ENCODE data around the gene EXOC3L1.

The EXOC3L1 gene

GRCh38 chr16:67213197-67214019 lies 23.5 kb upstream of the EXOC3L1 start:
- no peak for DNase-seq

DNA sequence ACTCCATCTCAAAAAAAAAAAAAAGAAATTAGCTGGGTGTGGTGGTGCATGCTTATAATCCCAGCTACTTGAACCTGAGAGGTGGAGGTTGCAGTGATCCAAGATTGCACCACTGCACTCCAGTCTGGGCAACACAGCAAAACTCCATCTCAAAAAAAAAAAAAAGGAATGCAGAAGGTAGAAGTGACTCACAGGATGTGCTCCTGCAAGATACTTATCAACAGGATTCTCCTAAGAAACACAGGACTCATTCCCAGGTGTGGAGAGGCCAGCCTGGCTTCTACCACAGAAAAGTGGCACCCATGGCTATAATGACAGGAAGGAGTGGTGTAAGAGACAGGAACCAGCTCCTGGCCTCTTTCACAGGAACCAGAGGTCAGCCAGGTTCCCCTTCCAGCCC lies 22.8 kb upstream of the EXOC3L1 start:
- no peak for DNase-seq

DNA sequence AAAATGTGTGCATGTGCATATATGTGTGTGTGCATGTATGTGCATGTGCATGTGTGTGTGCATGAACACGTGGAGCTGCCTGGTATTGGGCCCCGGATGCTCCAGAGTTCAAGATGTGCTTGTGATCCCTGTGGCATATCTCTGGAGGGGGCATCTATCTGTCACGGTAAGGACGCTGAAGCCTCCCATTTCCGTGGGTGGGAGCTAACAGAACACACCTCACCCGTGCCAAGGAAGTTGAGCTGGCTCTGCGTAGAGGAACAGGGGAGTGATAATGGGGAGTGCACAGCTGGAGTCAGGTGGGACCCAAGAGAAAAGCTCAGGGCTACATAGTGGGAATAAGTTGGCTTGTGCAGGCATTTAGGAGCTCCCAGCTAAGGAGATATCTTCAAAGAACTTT lies 21.7 kb upstream of the EXOC3L1 start:
- no peak for DNase-seq

DNA sequence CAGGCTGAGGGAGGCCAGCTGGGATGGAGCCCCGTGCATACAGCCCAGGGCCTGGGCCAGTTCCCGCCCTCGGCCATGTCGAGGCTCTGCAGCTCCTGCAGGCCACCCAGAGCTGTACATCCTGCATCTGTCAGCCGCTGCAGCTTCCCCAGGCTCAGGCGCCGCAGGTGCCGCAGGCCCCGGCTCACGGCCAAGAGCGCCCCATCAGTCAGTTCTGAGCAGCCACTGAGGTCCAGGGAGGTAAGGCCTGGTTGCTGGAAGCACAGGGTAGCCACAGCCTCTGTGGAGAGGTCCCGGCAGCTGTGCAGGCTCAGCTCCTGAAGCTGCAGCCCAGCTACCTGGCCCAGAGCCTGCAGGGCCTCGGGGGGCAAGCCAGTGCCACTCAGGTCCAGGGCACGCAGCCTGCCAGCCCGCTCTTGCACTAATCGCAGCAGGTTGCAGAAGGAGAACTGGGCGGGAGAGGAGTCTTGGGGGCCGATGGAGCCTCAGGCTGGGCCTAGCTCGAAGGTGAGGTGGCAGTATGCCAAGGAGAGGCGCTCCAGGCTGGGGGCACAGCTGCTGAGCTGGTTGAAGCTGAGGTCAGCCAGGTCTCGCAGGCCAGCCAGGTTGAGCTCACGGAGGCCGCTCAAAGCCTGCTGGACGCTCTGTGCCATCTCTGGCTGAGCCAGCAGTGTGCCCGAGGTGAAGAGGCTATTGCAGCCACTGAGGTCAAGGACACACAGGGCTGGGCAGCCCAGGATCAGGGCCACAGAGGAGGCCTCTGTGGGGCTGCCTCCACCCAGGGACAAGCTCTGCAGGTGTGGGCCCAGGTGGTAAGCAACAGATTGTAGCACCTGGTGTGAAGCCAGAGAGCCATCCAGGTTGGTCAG lies 20.4 kb upstream of the EXOC3L1 start:
- DNase-seq = no peak

GRCh38 chr16:67209565-67209964 lies 19.6 kb upstream of the EXOC3L1 start:
- no peak for DNase-seq

GRCh38 chr16:67208154-67208896 lies 18.4 kb upstream of the EXOC3L1 start:
- DNase-seq = no peak

GRCh38 chr16:67207249-67208091 lies 17.5 kb upstream of the EXOC3L1 start:
- no peak for DNase-seq

DNA sequence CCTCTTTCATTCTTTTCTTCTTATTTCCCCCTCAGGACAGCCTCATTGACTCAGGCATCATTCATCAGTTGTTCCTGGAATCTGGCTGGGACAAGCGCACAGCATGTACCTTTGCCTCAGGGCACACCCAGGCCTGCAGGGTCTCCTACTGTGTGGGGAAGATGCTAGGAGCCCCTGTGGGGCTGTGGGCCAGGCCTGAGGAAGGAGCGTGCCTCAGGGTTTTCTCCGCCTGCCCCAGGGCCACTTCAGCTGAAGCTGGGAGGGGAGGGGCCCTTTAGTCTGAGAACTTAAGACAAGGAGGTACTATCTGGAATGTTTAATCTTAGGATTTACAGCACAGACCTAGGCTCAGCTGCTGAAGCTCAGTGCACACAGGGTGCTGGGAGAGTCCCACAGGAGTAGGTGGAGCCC lies 16.9 kb upstream of the EXOC3L1 start:
- DNase-seq = no peak

- no peak for DNase-seq
Observed at GRCh38 chr16:67206129-67206837, 16.3 kb upstream of the EXOC3L1 start.

DNA sequence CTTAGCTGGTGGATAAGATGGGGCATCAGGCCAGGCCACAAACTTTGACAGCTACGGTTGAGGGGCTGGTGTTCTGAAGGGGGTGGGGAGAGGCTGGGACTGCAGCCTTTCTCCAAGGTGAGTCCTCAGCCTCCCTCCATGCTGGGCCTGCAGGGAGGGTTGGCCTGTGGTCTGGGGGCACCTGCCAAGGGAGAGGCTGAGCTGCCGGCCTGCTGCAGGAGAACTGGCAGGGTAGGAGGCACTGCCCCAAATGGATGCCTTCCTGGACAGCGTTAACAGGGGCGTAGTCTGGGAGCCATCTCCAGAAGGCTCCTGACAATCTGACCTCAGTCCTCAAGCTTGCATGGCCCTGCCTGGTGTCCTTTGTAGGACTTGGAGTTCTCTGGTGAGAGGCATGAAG lies 14.1 kb upstream of the EXOC3L1 start:
- DNase-seq = no peak

- no peak for DNase-seq
Observed at GRCh38 chr16:67202956-67203493, 13.1 kb upstream of the EXOC3L1 start.

- no peak for DNase-seq
Observed at GRCh38 chr16:67202426-67202825, 12.5 kb upstream of the EXOC3L1 start.

- no peak for DNase-seq
Observed at GRCh38 chr16:67201411-67202345, 11.7 kb upstream of the EXOC3L1 start.

DNA sequence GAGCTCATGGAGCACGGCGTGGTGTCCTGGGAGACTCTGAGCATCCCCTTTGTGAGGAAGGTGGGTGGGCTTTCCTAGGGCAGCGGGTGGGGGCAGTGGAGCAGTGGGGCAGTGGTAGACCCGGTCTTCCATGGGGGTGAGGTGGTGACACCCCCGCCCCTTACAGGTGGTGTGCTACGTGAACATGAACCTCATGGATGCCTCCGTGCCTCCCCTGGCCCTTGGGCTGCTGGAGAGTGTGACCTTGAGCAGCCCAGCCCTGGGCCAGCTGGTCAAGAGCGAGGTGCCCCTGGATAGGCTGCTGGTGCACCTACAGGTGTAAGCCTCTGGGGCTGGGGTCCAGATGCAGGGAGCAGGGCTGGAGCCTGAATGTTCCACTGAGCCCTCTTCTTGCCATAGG lies 10.6 kb upstream of the EXOC3L1 start:
- DNase-seq = no peak

GRCh38 chr16:67199808-67200198 lies 9.9 kb upstream of the EXOC3L1 start:
- DNase-seq = no peak

- DNase-seq = no peak
Observed at GRCh38 chr16:67199011-67199807, 9.3 kb upstream of the EXOC3L1 start, which contains the start of gene ELMO3. Gene ELMO3, plus strand, starts transcription at chr16:67199131. Its CDS starts 196 bp downstream, at chr16:67199327.

DNA sequence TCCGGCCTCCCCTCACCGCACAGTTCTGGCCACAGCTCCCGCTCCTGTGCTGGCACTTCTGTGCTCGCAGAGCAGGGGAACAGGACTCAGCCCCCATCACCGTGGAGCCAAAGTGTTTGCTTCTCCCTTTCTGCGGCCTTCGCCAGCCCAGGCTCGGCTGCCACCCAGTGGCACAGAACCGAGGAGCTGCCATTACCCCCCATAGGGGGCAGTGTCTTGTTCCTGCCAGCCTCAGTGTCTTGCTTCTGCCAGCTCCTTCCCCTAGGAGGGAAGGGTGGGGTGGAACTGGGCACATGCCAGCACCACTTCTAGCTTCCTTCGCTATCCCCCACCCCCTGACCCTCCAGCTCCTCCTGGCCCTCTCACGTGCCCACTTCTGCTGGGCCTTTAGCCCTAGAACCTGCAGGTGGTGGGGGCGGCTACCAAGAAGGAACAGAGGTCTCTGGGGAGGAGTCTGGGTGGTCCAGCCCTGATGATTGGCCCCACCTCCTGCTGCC lies 8.3 kb upstream of the EXOC3L1 start:
- no peak for DNase-seq

DNA sequence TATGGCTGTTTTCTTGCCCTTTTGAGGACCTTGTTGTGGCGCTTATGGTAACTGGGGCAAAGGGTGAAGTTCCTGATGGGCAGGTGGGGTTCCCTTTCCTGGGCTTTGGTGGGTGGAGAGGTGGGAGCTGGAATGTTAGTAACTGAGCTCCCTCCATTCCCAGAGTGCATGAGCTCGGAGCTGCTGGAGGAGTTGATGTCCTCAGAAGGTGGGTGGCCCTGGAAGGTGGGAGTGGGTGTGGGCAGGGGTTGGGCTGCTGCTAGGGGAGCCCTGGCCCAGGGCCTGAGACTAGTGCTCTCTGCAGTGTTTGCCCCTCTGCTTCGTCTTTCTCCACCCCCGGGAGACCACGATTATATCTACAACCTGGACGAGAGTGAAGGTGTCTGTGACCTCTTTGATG lies 7.8 kb upstream of the EXOC3L1 start:
- no peak for DNase-seq

DNA sequence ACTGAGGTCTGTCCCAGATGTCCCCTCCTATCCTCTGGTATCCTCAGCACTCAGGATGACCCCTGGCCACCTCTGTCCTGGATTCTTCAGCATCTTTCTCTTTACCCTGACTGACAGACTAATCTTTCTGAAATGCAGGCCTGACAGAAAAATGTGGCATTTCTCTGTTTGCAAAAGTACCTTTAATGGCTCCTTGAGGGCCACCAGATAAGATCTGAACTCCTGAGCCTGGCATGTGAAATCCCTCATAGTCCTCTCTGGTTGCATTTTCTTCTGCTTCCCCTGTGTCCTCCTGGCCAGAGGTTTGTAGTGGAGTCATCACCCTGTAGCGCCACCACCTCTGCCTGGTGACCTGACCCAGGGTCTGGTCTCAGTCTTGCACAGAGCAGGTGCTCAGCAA lies 6.9 kb upstream of the EXOC3L1 start:
- no peak for DNase-seq

All from activated CD4-positive, alpha-beta T cell treated with anti-CD3 and anti-CD28 coated beads, Interleukin-2, amount 50 U/mL, for 1 hour (primary cell).